Keratinocyte (primary cell): ENCODE measurements around the gene PHKA1. TPM values are rescaled to one million over a fixed set of nuclear protein-coding genes. Genes with fewer than 3 reads are reported as not detected.

Source experiments
- DNase-seq: peaks from one replicate; pipeline ENCODE4 v3.0.0-alpha.2; 2011; ENCODE audit warnings: low read depth, missing footprints, low spot score
- FAIRE-seq: peaks from 2 replicates; lab custom pipeline; 2011; peaks lifted over from hg19 to GRCh38; lab: Jason Lieb, UNC
- H2AFZ ChIP-seq: 2 replicates; pipeline ENCODE4 v1.6.0; 2012; ENCODE audit warnings: low read length, control low read depth, inconsistent platforms; ENCODE audit not compliant: control insufficient read depth
- H3K27ac ChIP-seq: 2 replicates; pipeline ENCODE4 v1.5.1; 2011; ENCODE audit warnings: low read length; ENCODE audit not compliant: control insufficient read depth, insufficient read depth
- H3K27me3 ChIP-seq: 3 replicates; pipeline ENCODE4 v1.6.0; 2011; ENCODE audit warnings: low read length; ENCODE audit not compliant: control insufficient read depth, insufficient read depth; ENCODE audit errors: extremely low read depth
- H3K36me3 ChIP-seq, 2 experiments: 2 replicates in 1 of 2; 3 replicates in 1 of 2; pipeline ENCODE4 v1.5.1; 2011; ENCODE audit warnings: low read length in 2 of 2, mild to moderate bottlenecking in 1 of 2; ENCODE audit not compliant: control insufficient read depth in 2 of 2, insufficient read depth in 2 of 2; ENCODE audit errors: extremely low read depth in 1 of 2
- H3K4me1 ChIP-seq: 3 replicates; pipeline ENCODE4 v1.5.1; 2011; ENCODE audit warnings: low read length; ENCODE audit not compliant: control insufficient read depth, insufficient read depth; ENCODE audit errors: extremely low read depth
- H3K4me2 ChIP-seq: 3 replicates; pipeline ENCODE4 v1.6.0; 2011; ENCODE audit warnings: low read depth, low read length; ENCODE audit not compliant: control insufficient read depth, insufficient read depth; ENCODE audit errors: extremely low read depth
- H3K4me3 ChIP-seq, 3 experiments: fragments of 200-600 bp in 1 of 3; sonication (generic) in 1 of 3; 2 replicates in 2 of 3; 3 replicates in 1 of 3; pipeline ENCODE4 v1.5.1; 2011 to 2016; ENCODE audit warnings: low read length in 3 of 3, mild to moderate bottlenecking in 3 of 3, control low read depth in 2 of 3, inconsistent platforms in 1 of 3, low read depth in 1 of 3, mixed read lengths in 1 of 3, mixed run types in 1 of 3, moderate library complexity in 1 of 3; ENCODE audit not compliant: control insufficient read depth in 2 of 3, insufficient read depth in 2 of 3; ENCODE audit errors: extremely low read depth in 1 of 3
- H3K79me2 ChIP-seq: 2 replicates; pipeline ENCODE4 v1.6.0; 2012; ENCODE audit warnings: low read length; ENCODE audit not compliant: control insufficient read depth, insufficient read depth
- H3K9ac ChIP-seq: 3 replicates; pipeline ENCODE4 v1.6.0; 2011; ENCODE audit warnings: low read length; ENCODE audit not compliant: control insufficient read depth, insufficient read depth; ENCODE audit errors: extremely low read depth
- H3K9me1 ChIP-seq: 3 replicates; pipeline ENCODE4 v1.6.0; 2011; ENCODE audit warnings: low read length; ENCODE audit not compliant: control insufficient read depth, insufficient read depth; ENCODE audit errors: extremely low read depth
- H3K9me3 ChIP-seq: 2 replicates; pipeline ENCODE4 v1.5.1; 2012; ENCODE audit warnings: low read depth, low read length; ENCODE audit not compliant: control insufficient read depth
- H4K20me1 ChIP-seq: 3 replicates; pipeline ENCODE4 v1.6.0; 2011; ENCODE audit warnings: low read length; ENCODE audit not compliant: control insufficient read depth, insufficient read depth; ENCODE audit errors: extremely low read depth
- CTCF ChIP-seq, 3 experiments: IDR thresholded peaks in 1 of 3; conservative IDR thresholded peaks in 1 of 3; optimal IDR thresholded peaks in 1 of 3; 2 replicates in 2 of 3; 3 replicates in 1 of 3; pipeline versions ENCODE3 to v1.5.1; 2011; ENCODE audit warnings: low read length in 3 of 3, mild to moderate bottlenecking in 3 of 3, moderate library complexity in 2 of 3, control low read depth in 1 of 3, inconsistent platforms in 1 of 3; ENCODE audit not compliant: insufficient read depth in 2 of 3; ENCODE audit errors: extremely low read depth in 1 of 3
- EZH2 ChIP-seq: IDR thresholded peaks from one replicate; pipeline ENCODE4 v1.6.1; 2012; ENCODE audit warnings: inconsistent platforms, mild to moderate bottlenecking, low read length, moderate library complexity
- dilution Hi-C: fragments of 300-500 bp; cut with MboI; formaldehyde crosslinking; loops from one replicate; pipeline ENCODE4 v1.7.0; 2020; ENCODE audit warnings: low sequenced_read_pairs; ENCODE audit not compliant: extremely low pct_ligation_motif_present
- polyA plus RNA-seq, 5 experiments: library from polyadenylated mRNA; depleted of rRNA in 3 of 5; stranded (reverse) in 3 of 5; stranded (forward) in 1 of 5; unstranded in 1 of 5; fragments of >200 nt; gene quantifications; 1 replicate in 1 of 5; 2 replicates in 3 of 5; 3 replicates in 1 of 5; pipeline versions ENCODE4 v1.2.1 to v1.2.3, GENCODE V29; 2011 to 2012; ENCODE audit warnings: missing spikeins in 2 of 5, low read depth in 1 of 5, low replicate concordance in 1 of 5

The PHKA1 gene
- polyA plus RNA-seq, 1 donor (not counting 4 experiments of a cell fraction or from before 2014, with no cell fraction given): 7.1 TPM

DNA sequence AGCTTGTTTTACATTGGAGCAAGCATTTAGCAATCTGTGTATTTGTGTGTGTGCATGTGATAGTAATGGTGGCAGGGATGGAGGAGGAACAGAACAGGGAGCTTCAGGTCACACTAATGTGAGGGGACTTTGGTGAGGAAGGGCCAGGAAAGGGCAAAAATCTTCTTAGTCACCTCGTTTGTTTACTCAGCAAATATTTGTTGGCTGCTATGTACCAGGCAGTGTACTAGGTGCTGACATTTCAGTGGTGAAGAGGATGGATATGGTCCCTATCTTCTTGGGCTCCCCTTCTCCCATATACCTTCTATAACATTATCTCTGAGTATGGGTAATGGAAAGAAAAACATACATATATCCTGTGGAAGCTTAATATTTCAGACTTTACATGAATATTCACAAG is 92.9 kb downstream of the PHKA1 start:
- Histone ChIP-seq H4K20me1 (no peaks in the 10 kb centered on the region), H3K4me3 (no peak overlapping the region), H3K9ac (peak overlapping the region; percentile 0), H3K9me1 (no peaks in the 10 kb centered on the region), H3K9me3 (no peaks in the 10 kb centered on the region), H3K27me3 (peaks cover 3% of the 10 kb centered on the region), H3K4me1 (peaks cover 32% of the 10 kb centered on the region), H3K27ac (peak overlapping the region; percentile 64), H3K36me3 (no peaks in the 10 kb centered on the region), H2AFZ (no peak overlapping the region), H3K4me2 (peak overlapping the region; percentile 71), H3K79me2 (no peaks in the 10 kb centered on the region)
- dilution Hi-C loops: no loop called here
- FAIRE-seq (peak; percentile 55), DNase-seq (no peak)
- TF ChIP-seq CTCF (optimal IDR thresholded peaks at IDR 0.05 in 1 of 3, IDR thresholded peaks at IDR 0.05 in 1 of 3, conservative IDR thresholded peaks at IDR 0.05 in 1 of 3; ENCODE audit: extremely low read depth in 1 of 3, insufficient read depth in 2 of 3, low read length in 3 of 3): no peak
- no peak for TF ChIP-seq EZH2

DNA sequence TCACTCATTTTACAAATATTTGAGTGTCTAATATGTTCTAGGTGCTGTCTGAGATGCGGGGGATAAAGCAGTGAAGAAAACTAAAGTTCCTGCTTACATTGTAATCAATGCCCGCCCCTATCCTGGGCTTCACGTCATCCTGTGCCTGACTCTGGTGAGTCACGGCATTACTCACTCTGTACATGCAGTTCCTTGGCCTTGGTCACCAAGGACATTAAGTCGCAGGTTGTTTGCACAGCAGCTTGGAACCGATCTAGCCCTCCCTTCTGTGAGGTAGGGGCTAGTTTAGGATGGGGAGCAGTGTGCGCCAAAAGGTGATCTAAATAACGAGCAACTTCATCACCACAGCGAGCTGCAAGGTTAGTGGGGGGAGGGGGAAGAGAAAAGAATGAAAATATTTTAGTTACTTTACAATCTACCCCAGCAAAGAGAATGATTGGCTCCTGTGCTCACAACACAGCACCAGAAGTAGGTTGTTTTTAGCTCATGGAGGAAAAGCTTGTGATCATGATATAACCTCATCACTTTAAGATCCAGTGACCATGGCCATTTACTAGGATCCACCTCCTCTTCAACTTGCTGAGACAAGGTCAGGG is 93.5 kb downstream of the PHKA1 start:
- DNase-seq (peak; percentile 45), FAIRE-seq (peak; percentile 89)
- Histone ChIP-seq H3K4me3 (no peak overlapping the region), H3K9me1 (no peaks in the 10 kb centered on the region), H3K9me3 (no peaks in the 10 kb centered on the region), H3K4me2 (peak overlapping the region; percentile 71), H4K20me1 (no peaks in the 10 kb centered on the region), H3K27ac (peak overlapping the region; percentile 64), H3K4me1 (peaks cover 32% of the 10 kb centered on the region), H3K79me2 (no peaks in the 10 kb centered on the region), H3K27me3 (peaks cover 3% of the 10 kb centered on the region), H3K36me3 (no peaks in the 10 kb centered on the region), H3K9ac (peak overlapping the region; percentile 33), H2AFZ (peak overlapping the region; percentile 64)
- dilution Hi-C loops: no loop called here
- no peak for TF ChIP-seq CTCF (optimal IDR thresholded peaks at IDR 0.05 in 1 of 3, IDR thresholded peaks at IDR 0.05 in 1 of 3, conservative IDR thresholded peaks at IDR 0.05 in 1 of 3; ENCODE audit: extremely low read depth in 1 of 3, insufficient read depth in 2 of 3, low read length in 3 of 3)
- TF ChIP-seq EZH2: no peak
